Measurements from ENCODE around the gene TUSC2.
A peak's percentile ranks its signal among the peaks of the same experiment; 100 is the strongest.

The TUSC2 gene

DNA sequence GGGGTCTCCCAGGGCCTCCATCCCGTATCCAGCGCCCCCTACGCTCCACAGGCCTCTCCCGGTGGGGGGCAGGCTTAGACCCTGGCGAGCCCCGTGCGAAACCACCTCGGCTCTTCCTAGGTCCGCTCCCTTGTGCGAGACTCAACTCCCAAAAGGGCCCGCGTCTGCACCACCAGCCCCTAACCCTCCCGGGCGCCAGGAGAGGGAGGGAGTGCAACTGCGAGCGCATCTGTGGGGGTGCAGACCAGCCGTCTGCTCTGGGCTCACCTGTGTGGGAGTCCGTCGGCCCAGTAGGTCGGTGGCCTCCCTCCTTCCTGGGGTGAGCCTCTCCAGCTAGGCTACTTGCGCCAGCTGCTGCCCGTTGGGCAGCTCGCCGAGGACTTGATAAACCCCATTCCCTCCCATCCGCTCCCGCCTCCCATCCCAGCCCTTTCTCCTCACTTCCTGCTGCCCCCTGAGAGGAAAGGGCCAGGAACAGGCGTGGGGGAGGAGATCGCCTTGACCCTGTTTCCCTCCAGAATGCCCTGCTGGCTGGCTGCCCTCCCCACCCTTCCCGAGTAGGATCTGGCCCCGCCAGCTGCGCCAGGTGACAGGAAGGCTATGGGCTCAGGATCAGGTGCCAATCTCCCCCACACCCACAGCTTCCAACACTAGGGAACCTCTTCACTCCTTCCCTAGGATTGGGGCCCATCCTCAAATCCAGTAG, 5.5 kb downstream of the TUSC2 start, which contains the start of gene HYAL2:
TSS of gene HYAL2 (minus strand) at position 360 of the 706 bp plus-strand sequence. CDS start 2,256 bp downstream, outside the sequence.
- peaks cover 5% of the 10 kb centered on the region for H3K4me1 ChIP-seq (ENCODE audit: insufficient read depth, poor library complexity, severe bottlenecking)

DNA sequence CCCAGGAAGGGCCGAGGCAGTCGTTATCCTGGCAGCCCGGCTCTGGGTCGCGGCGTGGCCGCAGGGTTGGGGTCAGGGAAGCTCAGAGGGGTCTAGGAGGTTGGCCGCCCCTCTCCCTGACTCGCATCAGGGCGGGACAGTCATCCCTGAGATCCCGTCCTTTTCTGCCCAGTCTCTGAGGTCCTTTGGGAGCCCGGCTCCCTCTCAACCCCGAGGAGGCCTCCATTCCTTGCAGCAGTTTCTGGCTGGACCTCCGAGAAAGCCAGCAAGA, 6.0 kb downstream of the TUSC2 start:
- Histone ChIP-seq H3K27ac (ENCODE audit: poor library complexity, severe bottlenecking) (peak overlapping the region; percentile 59), H3K36me3 (ENCODE audit: low read depth) (peaks cover 47% of the 10 kb centered on the region), H3K4me3 (ENCODE audit: severe bottlenecking) (peak overlapping the region; percentile 83), H3K27me3 (ENCODE audit: insufficient read depth, poor library complexity, severe bottlenecking) (no peaks in the 10 kb centered on the region), H3K4me1 (ENCODE audit: insufficient read depth, poor library complexity, severe bottlenecking) (peaks cover 10% of the 10 kb centered on the region), H3K9me3 (ENCODE audit: severe bottlenecking) (no peaks in the 10 kb centered on the region)
- TF ChIP-seq, protein P1, sequence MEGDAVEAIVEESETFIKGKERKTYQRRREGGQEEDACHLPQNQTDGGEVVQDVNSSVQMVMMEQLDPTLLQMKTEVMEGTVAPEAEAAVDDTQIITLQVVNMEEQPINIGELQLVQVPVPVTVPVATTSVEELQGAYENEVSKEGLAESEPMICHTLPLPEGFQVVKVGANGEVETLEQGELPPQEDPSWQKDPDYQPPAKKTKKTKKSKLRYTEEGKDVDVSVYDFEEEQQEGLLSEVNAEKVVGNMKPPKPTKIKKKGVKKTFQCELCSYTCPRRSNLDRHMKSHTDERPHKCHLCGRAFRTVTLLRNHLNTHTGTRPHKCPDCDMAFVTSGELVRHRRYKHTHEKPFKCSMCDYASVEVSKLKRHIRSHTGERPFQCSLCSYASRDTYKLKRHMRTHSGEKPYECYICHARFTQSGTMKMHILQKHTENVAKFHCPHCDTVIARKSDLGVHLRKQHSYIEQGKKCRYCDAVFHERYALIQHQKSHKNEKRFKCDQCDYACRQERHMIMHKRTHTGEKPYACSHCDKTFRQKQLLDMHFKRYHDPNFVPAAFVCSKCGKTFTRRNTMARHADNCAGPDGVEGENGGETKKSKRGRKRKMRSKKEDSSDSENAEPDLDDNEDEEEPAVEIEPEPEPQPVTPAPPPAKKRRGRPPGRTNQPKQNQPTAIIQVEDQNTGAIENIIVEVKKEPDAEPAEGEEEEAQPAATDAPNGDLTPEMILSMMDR (IDR thresholded peaks at IDR 0.05; ENCODE audit: poor library complexity, severe bottlenecking): no peak
- DNase-seq (ENCODE audit: low spot score): peak; percentile 41
- no peak for ATAC-seq (ENCODE audit: low read depth)

More for the DNA sequence above, 5.5 kb downstream of the TUSC2 start, which contains the start of gene HYAL2:
- peaks cover 45% of the 10 kb centered on the region for H3K36me3 ChIP-seq (ENCODE audit: low read depth)
- H3K27ac ChIP-seq (ENCODE audit: poor library complexity, severe bottlenecking): peak within 1 kb of the TSS; percentile 59
- no peaks in the 10 kb centered on the region for H3K9me3 ChIP-seq (ENCODE audit: severe bottlenecking)
- H3K4me3 ChIP-seq (ENCODE audit: severe bottlenecking): peak within 1 kb of the TSS; percentile 83
- H3K27me3 ChIP-seq (ENCODE audit: insufficient read depth, poor library complexity, severe bottlenecking): no peaks in the 10 kb centered on the region
- TF ChIP-seq, protein P1 (IDR thresholded peaks at IDR 0.05; ENCODE audit: poor library complexity, severe bottlenecking): no peak
- DNase-seq (ENCODE audit: low spot score) (peak; percentile 52), ATAC-seq (ENCODE audit: low read depth) (no peak)

DNA sequence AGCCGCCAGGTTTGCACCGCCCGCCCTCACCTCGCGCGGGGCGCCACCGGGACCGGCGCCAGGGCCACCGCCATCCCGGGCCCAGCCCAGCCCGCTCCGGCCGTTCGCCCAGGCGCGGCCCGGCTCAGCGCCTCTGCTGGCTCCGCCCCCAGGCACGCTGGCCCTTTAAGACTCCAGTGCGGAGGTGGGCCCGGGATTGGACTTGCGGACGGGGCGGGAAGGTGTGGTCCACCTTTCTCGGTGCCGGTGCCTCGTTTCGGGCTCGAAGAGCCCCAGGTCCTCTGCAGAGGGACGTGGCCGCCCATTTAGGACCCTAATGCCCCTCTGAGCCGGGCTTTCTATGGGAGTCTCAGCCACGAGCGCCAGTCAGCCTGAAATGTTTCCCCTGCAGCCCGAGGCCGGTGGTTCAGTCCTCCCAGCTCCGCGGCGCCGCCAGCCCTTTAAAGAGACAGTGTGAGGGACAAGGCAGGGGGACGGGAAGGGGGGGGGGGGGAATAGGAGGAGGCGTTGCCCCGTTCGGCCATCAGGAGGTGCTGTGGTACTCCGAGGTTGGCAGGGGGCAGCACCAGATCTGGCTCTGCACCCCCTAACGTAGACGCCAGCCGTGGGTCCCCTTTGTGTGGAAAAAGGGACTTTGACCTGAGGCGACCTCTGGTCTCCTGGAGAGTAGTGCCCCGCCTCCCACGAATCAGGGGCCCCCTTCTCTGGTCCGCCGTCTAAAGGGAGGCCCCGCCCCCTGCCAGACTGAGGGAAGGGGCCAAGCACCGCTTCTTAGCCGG, 6.5 kb downstream of the TUSC2 start:
- ATAC-seq (ENCODE audit: low read depth) (peak; percentile 49), DNase-seq (ENCODE audit: low spot score) (peak; percentile 92)
- Histone ChIP-seq H3K4me1 (ENCODE audit: insufficient read depth, poor library complexity, severe bottlenecking) (peaks cover 12% of the 10 kb centered on the region), H3K9me3 (ENCODE audit: severe bottlenecking) (no peaks in the 10 kb centered on the region), H3K27ac (ENCODE audit: poor library complexity, severe bottlenecking) (peak overlapping the region; percentile 59), H3K36me3 (ENCODE audit: low read depth) (peaks cover 42% of the 10 kb centered on the region), H3K4me3 (ENCODE audit: severe bottlenecking) (peak overlapping the region; percentile 83), H3K27me3 (ENCODE audit: insufficient read depth, poor library complexity, severe bottlenecking) (no peaks in the 10 kb centered on the region)
- TF ChIP-seq, protein P1 (IDR thresholded peaks at IDR 0.05; ENCODE audit: poor library complexity, severe bottlenecking): peak; percentile 75

DNA sequence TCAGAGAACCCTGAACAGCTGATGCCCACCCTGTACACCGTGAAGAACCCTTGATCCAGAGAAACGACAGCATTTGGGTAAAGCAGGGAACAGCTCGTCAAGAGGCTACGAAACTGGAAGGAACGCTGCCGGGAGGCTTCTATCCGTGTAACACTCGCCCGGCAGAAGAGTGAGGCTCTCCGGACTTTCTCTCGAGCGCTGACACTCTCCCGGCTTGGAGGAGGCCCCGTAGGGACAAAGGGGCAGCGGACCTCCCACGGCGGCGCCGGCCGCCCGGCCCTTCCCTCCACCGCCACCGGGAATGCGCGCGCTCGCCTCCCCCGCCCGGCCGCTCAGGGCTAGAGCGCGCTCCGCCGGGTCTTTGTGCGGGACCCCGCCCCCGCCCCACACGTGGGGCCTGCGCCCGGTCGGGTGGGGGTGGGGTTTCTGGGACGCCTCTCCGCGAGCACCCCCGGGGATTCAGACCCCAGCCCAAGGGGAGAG, 7.1 kb downstream of the TUSC2 start:
- TF ChIP-seq, protein P1 (IDR thresholded peaks at IDR 0.05; ENCODE audit: poor library complexity, severe bottlenecking): no peak
- Histone ChIP-seq H3K36me3 (ENCODE audit: low read depth) (peaks cover 39% of the 10 kb centered on the region), H3K4me1 (ENCODE audit: insufficient read depth, poor library complexity, severe bottlenecking) (peaks cover 18% of the 10 kb centered on the region), H3K27ac (ENCODE audit: poor library complexity, severe bottlenecking) (peak overlapping the region; percentile 59), H3K9me3 (ENCODE audit: severe bottlenecking) (no peaks in the 10 kb centered on the region), H3K27me3 (ENCODE audit: insufficient read depth, poor library complexity, severe bottlenecking) (no peaks in the 10 kb centered on the region), H3K4me3 (ENCODE audit: severe bottlenecking) (peak overlapping the region; percentile 83)
- DNase-seq (ENCODE audit: low spot score) (peak; percentile 67), ATAC-seq (ENCODE audit: low read depth) (peak; percentile 17; the same call in 2 of the 3 replicates)

All from RWPE2 (cell line).